Stimulated activated CD8-positive, alpha-beta memory T cell treated with anti-CD3 and anti-CD28 coated beads, Interleukin-7, amount 100 ng/mL, for 24 hours (primary cell): ENCODE data around the gene GNGT2.
A peak's percentile ranks its signal among the peaks of the same experiment; 100 is the strongest.

Source experiments
- DNase-seq: peaks from one replicate; pipeline ENCODE4 v3.0.0-alpha.2; 2020; ENCODE audit warnings: low read depth

GNGT2 gene

DNA sequence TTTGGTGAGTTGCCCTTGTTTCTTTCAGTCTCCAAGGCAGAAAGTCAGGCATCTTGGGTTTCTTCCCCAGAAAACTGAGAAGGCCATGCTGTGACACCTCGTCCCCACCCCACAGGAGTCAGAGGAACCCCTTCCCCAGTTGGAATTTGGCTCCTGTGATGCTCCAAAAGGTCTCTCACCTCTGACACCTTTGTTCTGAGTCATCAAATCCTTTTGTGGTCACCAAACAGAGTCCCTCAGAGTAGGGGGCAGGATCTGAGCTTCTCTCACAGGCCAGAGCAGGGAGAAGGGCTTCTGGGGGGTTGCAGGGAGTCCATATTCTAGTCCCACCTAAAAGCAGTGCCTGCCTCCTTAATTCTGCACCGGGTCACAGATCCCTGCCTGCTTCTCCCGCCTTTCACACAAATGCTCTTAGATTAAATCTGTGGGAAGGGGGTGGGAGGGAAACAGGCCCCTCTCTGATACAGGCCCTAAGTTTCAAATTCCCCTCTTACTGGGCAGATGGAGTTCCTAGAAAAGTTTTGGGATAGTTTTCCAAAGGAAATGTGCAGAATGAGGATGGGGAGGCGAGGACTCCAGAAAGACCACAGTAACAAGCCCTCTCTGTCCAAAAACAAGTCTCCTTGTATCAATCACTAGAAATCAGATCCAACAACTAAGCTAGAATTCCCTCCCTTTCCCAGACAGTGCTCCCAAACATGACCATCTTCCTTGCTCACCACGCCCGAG, 18.9 kb upstream of the GNGT2 start:
- DNase-seq = no peak

DNA sequence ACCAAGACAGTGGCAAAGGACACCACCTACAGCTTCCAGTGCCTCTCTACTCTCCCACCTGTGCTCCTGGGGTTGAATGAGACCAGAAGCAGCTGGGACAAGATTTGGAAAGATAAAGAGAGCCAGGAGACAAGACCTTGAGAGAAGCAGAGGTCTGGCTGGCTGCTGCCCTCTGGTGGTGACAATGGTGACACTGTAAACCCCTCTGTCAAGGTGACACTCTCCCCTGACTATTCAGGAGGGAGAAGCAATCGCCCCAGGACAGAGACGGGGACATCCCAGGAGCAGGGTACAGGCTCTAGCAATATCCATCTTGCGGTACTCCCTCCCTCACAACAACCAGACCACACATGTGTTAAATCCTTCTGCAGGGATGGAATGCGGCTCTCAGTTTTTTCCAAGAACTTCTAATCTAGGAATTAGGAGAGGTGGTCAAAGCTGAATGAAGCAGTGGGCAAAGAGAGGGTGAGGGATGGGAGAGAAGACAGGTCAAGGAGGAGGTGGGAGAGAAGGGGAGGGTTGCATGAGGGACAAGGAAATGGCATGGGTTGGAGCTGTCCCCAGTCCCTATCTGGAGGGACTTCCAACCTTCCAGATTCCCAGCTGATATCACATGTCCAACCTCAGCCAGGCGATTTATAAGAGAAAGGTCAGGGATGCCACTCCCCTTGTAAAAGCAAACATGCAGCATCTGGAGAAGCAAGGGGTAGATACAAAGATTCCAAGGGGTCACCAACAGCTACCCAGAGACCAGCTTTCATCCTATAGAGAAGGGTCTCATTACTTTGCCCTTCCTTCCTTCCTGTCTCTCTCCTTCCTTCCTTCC, 17.3 kb upstream of the GNGT2 start:
- peak; percentile 71 for DNase-seq

DNA sequence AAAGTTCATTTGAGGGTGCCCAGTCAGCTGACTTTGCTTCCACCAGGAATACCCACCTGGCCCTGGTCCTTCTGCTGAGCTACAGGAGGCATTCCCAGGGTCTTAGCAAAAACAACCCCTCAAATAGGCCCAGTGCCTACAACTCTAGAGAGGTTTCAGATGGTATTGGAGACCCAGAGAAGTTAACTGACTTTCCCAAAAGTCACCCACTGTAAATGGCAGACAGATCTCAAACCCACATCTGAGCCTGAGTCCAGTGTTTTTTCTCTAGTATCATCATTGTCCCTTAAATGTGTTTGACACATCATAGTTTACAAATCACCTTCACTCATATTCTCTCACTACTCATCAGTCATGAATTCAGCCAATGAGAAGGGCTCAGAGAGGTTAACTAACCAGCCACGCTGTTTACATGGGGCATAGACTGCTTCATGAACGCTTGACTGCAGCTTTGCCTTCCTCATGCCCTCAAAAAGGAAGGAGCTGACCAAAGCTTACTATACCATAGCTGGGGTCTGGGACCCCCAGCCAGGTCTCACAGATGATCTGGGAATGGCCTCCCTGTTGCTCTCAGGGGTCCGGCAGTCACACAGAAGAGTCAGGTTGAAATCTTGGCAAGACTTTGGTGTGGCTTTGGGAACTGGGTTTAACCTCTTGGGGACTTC, 16.5 kb upstream of the GNGT2 start:
- DNase-seq = no peak

DNA sequence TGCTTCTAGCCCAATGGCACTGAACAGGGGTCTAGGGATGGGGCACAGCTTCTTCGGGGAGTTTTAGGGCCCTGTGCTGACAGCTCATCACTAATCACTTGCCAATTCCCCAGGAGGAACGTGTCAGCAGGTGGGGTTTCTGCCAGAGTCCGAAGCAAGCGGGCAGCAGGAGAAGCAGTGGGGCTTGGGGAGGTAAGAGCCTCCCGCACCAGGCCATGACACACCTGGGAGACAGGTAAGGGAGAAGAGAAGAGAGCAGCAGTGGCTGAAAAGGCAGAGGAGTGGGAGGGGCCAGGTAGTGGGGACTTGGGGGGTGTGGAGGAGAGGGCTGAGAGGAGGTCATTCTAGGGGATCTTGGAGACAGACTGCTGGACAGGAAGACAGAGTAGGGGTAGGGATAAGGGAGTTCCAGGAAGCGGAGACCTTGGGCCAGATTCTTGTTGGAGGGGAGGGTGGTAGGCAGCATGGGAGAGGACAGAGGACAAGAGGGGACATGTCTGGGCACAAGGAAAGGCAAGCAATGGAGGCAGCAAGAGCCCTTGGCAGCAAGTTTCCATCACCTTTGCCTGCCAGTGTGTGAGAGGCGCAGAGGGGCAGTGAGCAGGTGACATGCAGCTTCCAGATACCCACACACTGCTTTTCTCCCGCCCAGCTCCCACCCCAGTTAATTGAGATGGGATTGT, 15.3 kb upstream of the GNGT2 start:
- DNase-seq = no peak

DNA sequence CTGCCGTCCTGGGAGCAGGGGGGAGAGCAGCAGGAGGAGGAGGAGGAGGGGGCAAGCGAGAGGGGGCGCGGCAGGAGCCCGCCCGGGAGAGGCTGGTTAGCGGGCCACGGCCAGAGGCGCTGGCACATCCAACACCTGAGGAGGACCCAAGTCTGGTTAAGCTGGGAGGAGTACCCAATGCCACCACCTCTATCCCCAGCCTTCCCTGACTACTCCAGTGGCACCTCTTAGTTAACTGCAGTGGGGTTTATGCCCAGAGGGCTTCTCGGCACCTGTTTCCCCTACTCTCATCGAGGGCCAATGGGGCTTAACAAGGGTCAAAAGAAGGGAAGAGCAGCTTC, 14.6 kb upstream of the GNGT2 start:
- DNase-seq = no peak

DNA sequence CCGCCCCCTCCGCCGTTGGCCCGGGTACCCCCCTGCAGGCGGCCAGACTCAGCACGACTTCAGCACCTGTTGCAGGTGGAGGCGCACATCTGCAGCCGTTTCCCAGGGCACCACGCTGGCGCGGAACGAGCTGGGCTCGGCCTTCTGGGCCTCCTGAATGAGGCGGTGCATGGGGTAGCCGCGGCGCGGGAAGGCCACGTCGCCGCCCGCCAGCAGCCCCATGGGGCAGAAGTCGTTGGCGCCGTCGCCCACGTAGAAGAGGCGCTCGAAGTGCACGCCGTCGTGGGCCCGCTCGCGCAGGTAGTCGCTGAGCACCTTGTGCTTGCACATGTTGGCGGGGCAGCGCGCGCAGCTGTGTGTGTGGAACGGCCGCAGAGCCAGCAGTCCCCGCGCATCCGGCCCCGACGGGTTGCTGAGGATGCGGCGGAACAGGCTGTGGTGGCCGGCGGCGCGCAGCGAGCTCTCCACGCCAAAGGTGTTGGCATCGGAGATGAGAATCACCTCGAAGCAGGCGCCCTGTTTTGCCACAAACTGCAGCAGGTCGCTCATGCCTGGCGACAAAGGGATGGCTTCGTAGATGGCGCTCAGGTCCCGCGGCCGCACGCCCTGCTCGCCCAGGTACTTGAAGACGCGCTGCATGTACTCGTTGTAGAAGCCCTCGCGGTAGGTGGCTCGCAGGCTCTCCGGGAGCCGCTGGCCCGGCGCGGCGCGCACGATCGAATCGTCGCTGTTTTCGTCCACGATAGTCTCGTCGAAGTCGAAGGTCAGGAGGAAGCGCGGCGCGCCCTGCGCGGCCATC, 14.0 kb upstream of the GNGT2 start:
- no peak for DNase-seq

DNA sequence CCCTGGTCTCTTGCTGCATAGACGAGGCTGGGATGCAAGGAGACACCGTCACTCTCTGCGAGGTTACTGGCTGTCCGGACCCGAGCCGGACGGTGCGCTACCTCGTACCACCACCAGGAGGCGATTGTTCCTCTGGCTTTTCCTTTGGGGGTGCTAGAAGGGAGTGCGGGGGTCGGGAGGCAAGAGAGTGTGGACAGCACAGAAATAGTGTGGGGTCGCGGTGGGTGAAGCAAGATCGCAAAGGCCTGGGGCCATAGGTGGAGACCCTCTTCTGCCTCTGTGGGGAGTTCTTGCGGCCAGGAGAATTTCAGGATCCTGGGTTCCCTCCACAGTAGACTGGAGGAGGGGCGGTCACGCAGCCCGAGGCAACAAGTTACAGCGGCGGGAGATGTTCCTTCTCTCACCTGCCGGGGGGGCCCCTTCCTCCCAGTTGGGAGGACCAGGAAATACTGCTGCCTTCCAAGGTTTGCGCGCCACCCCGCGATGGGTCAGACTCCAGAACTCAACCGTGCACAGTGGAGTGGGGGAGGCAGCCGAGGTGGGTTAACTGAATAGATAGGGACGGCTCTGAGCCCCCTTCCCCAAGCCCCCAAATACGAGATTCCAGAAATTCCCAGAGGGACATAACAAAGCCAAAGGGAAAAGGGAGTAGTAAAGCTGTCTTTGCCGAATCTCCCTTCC, 13.3 kb upstream of the GNGT2 start:
- no peak for DNase-seq

DNA sequence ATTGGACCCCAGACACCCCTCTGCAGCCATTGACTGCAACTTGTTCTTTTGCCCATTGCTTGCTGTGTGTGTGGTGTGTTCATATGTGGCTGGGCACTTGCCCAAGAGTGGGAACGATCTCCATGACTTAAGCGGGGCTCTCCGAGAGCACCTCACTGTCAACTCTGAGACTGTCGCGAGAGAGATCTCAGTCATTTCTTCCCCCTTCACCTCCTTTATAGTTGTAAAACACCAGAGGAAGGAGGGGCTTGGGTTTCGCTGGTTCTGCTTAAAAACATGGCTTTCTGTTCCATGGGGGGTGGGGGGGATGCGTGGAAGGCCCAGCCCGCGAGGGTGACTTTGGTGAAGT, 12.8 kb upstream of the GNGT2 start:
- no peak for DNase-seq

DNA sequence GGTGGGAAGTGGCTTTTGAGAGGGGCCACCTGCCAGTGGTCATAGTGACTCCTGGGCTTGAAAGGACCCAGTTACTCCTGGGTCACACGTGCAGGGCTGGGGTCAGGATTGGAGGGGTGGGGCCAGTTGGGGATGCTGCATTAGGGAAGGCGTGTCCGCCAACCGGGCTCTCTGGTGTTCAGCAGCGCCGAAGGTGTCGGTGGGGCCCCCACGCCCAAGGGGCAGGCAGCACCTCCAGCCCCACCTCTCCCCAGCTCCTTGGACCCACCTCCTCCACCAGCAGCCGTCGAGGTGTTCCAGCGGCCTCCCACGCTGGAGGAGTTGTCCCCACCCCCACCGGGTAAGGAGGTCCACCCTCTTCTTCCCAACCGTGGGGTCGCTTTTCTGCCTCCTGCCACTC, 9.6 kb upstream of the GNGT2 start:
- DNase-seq = no peak

DNA sequence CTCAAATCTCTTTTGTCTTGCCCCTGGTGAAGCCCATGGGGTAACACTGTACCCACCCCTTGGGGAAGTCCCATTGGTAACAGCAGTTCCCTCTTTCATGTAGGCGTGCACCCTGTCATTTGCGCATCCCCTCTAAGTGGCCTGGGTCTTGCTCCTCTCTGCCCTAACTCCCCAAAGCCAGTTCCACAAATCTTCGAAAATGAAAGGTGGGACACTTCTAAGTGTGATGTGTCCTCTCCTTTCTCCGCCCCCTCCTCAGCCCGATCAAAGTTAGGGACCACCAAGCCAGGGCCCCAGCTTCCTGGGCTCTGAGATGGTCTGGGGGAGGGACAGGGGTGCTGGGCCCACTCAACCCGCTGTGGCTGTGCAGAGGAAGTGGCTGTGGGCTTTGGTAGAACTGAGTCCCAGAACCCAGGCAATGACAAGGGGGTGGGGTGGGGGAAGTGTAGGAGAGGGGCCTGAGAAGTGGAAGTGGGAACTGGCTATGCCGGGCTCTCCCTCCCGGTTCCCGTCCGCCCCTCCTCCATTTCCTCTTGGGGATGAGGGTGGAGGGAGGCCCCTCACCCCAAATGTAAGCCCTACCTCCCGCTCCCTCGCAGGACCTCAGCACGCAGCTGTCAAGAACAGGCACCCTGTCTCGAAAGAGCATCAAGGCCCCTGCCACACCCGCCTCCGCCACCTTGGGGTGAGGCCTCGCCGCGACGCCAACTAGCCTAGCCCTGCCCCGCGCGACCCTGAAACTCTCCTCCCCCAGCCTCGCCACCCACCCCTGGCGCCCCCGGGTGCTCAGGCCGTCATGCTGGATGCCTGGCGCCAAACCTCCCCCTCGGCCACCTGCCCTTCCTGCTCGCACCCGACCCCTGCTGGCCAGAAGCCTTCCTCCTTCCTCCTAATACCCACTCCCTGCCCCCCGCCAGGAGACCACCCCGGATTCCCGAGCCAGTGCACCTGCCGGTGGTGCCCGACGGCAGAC, 8.9 kb upstream of the GNGT2 start:
- DNase-seq = no peak

DNA sequence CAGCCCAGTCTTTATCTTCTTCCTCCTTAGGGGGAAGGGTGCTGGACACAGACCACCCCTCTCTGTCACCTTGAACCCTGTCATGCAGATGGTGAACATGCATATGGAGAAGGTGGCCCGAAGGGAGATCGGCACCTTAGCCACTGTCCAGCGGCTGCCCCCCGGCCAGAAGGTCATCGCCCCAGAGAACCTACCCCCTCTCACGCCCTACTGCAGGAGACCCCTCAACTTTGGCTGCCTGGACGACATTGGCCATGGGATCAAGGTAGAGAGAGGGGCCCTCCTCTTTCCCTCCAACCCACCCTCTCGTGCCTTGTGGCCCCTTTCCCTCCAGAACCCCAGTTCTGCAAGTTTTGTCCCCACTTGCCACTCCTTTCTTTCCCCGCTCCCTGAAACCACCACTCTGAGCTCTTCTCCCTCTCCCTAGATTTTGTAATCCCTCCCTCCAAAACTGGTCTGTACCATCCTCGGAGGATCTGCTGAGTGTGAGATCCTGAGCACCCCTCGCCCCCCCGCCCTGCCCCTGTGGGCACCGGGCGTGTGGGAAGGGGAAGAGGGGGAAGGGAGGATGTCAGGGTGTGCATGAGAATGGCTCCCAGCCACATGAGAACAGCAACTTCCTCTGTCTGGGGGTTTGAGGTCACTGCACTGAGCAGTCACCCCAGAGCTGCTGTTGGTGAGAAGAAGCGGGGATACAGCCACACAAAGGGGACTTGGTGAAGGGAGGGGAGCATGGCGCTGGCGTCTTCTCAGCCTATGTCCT, 7.5 kb upstream of the GNGT2 start:
- no peak for DNase-seq

DNA sequence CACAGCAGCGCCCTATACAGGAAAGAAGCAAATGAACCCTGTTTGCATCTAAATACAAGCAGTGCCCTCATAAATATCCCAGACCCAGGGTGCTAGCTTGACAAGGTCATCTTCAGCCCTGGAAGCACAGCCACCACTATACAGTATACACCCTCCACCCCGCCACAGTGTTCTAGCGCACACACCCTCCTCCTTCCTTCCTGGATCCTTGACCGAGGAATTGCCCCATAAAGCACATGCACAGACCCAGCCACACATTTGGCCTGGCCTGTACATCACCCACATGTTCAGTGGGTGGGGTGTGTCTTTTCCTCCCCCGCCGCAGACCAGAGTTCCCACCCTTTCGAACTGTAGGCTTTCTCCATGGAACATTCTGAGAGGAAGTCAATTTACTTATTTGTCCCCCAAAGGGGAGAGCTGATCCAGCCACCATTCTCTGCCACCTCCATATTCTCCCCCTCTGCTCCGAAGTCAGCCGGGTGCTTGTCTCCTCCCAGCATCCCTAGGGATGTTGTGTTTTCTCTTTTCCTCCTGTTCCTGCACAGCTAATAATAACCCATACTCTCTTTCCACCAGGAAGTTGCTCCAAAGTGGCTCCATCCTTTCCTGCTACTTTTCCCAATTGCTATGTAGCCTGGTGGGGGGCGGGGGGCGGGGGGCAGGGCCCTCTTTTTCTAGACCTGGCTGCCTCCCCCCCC, 6.7 kb upstream of the GNGT2 start:
- no peak for DNase-seq

DNA sequence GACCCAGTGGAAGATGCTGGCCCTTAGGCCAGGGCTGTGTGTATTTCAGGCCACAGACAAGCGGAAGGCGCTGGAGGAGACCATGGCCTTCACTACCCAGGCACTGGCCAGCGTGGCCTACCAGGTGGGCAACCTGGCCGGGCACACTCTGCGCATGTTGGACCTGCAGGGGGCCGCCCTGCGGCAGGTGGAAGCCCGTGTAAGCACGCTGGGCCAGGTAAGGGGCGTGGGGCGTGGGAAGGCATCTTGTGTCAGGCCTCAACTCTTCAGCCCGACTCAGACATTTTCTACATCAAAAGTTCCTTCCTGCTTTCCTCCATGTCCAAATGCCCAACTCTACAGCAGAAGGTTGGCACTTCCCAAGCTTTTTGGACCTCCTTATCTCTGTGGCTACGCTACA, 6.1 kb upstream of the GNGT2 start:
- DNase-seq = no peak

DNA sequence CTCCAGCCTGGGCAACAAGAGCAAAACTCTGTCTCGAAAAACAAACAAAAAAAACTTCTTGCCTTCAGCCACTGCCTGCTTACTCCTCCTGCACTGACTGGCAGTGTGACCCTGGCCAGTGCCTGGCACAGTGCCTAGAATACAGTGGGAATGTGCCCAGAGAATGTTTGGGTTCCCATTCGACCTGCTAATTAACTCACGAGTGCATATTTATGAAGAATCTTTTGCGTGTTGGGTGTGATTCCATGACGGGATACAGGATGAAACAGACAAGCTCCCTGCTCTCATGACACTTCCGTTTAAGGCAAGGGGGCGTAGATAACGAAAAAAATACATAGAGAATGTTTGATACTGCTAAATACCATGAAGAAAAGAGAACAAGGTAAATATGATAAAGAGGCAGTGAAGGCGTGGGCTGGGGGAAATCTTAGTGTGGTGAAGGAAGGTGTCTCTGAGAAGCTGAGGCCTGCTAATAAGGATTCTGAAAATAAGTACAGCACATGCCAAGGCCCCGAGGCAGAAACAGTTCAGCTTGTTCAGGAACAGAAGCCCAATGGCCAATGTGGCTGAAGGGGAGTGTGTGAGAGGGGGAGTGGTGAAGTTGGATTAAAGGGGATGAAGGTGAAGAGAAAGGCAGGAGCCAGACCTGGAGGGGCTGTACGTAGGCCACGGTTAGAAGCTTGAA, 4.4 kb upstream of the GNGT2 start:
- DNase-seq = no peak

DNA sequence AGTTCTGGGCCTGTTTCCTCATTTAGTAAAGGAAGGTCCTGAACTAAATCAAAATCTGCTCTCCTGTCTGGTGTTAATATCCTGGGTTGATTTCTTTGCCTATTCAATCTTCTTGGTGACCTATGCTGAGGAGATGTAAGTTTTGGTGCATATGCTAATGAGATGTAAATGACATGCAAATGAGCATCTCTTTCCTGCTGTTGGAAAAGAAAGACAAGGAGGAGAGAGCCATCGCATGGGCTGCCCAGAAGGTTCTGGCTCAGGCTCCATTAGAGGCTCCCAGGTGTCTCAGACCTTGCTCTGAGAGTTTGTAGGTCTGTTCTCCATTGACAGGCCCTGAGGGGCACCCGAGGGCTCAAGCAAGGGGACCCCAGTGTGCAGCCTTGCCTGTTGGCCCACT, 3.5 kb upstream of the GNGT2 start:
- DNase-seq = no peak

DNA sequence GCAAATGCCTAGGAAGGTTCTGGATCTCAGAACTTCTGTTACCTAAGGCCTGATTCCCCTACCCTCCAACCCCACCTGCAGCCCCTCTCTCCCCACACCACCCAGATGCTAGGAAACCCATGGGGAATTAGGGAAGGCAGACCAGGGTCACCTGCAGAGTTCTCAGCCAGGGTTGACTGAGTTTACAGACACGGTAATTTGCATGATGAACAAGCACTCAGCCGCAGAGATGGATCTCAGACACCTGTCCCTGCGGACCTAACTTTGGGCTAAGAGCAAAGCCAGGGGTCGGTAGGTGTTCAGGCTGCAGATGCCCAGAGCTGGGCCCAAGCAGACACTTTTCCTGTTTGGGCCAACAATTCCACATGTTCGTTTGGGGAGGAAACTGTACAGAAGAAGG, 3.0 kb upstream of the GNGT2 start:
- DNase-seq = no peak

DNA sequence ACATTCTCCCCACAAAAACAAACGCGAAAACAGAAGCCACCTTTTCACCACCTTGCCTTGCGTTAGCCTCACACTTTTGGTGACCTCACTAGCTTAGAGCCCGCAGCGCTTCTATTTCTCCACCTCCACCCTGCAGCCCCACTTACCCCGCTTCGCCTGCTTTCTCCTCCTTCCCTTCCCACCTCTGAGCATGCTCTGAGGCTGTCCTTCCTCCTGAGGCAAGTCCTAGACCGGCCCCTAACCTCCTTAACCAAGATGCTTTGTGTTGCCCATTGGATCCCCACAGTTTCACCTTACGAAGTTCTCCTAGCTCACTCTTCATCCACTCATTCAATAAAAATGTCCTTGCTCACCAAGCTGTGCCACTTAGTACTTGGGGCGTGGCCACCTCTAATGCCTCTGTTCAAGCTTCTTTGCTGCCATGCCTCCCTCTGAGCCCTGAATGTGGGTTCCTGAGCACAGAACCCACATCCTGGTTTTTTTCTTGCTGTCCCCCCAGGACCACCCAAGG, 1.3 kb downstream of the GNGT2 start:
- DNase-seq = no peak

DNA sequence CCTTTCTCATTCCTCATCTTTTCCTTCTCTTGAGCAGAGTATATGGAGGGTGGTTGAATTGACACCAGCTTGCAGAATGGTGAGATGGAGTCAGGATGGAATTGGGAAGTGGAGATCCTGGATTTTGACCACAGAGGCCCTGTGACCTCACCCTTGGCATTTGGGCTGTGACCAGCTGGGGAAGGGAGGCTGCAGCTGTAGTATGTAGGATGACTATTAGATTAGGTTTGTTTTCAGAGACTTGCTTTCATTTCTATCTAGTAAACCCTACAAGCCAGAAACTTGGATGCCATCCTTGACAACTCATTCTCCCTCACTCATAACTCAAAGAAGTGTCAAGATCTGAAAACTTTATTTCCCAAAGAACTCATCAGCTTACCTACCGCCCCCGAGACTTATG, 5.9 kb downstream of the GNGT2 start:
- DNase-seq = no peak
